Hepatocyte (in vitro differentiated cells): Measurements from ENCODE around the gene ZBTB4.

Experiments used
- CTCF ChIP-seq: fragments of 200-600 bp; sonication (generic); IDR thresholded peaks from 2 replicates; pipeline ENCODE4 v1.5.1; 2016; ENCODE audit warnings: antibody characterized with exemption, mild to moderate bottlenecking; ENCODE audit not compliant: poor library complexity
- EZH2phosphoT487 ChIP-seq: fragments of 200-600 bp; sonication (generic); IDR thresholded peaks from one replicate; pipeline ENCODE4 v1.6.1; 2018; ENCODE audit warnings: antibody characterized with exemption, mild to moderate bottlenecking, low read depth, moderate library complexity; ENCODE audit not compliant: unreplicated experiment, severe bottlenecking

DNA sequence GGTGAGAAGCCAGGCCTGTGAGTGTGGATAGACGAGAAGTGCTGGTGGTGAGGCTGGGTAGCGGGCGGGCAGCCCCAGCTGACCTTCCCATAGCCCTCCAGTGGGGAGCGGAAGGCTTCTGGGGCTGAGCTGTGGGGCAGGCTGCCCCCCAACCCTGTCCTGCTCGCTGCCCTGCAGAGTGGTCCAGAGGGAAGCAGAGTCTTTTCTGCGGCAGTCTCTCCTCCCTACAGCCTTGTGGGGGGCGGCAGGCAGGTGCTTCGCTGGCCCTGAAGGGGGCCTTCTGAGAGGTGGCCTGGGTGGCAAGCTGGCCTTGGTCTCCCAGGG is 68.0 kb downstream of the ZBTB4 start:
- no peak for TF ChIP-seq EZH2phosphoT487
- TF ChIP-seq CTCF, result no peak
